Measurements from ENCODE around the gene GARIN5A. TPM values are rescaled to one million over a fixed set of nuclear protein-coding genes. Genes with fewer than 3 reads are reported as not detected.

The GARIN5A gene
- polyA plus RNA-seq, 1 of the 3 experiments (the other 2 are of a cell fraction): 1.3 TPM

DNA sequence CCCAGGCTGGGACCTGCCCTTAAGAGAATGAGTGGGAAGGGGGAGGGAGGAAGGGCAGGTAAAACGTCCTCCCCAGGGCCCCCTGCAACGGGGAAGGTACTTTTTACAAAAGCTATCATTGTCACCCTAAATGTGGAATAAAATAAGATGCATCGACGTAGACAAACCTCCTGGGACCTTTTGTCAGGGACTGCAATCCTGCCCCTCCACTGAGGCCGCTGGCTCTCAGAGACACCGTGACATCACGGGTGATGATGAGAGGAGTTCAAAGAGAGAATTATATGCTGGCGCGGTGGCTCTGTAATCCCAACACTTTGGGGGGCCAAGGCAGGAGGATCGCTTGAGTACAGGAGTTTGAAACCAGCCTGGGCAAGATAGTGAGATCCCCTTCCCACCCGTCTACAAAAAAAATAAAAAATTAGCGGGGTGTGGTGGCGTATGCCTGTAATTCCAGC lies 45.7 kb downstream of the GARIN5A start:
- ChIA-PET POLR2A (no interaction called here), CTCF (interaction anchor here (1.1 to 1.6 kb wide), 2 partner anchors 62 to 74 kb away, joined by 3 to 5 read pairs; no protein-coding TSS in a partner anchor)
- H3K4me3 ChIP-seq (ENCODE audit: low read depth in 2 of 2, low read length in 1 of 2): no peak overlapping the region; a peak in 1 of 4 replicates
- 0 out of 2 replicates have a peak overlapping the region, but pooled peaks have one; percentile 83 for H3K4me2 ChIP-seq
- no peaks in the 10 kb centered on the region for H3K9me3 ChIP-seq
- H3K9me2 ChIP-seq: no peaks in the 10 kb centered on the region
- no peaks in the 10 kb centered on the region for H3K36me3 ChIP-seq (replicated peaks in 1 of 2; ENCODE audit: control insufficient read depth in 1 of 2, insufficient read depth in 2 of 2, low read length in 1 of 2)
- H3K27ac ChIP-seq (ENCODE audit: low read depth in 2 of 2, low read length in 1 of 2): no peak overlapping the region
- H3K9ac ChIP-seq: no peak overlapping the region
- H3K4me1 ChIP-seq (ENCODE audit: control insufficient read depth in 1 of 2, insufficient read depth in 2 of 2, low read depth in 1 of 2, low read length in 1 of 2): peaks cover 0 to 19% of the 10 kb centered on the region in 2 experiments; a peak in 1 of 4 replicates
- no peak overlapping the region for H2AFZ ChIP-seq (ENCODE audit: low read depth)
- H3F3A ChIP-seq (replicated peaks; ENCODE audit: insufficient read depth): no peaks in the 10 kb centered on the region
- H3K79me2 ChIP-seq (ENCODE audit: insufficient read depth): no peaks in the 10 kb centered on the region
- peaks cover 26% of the 10 kb centered on the region for H3K27me3 ChIP-seq (ENCODE audit: insufficient read depth)
- WGBS (ENCODE audit: low lambda C conversion rate): 54% methylated on average over 13 of the region's 13 CpGs
- H4K20me1 ChIP-seq (ENCODE audit: insufficient read depth): no peaks in the 10 kb centered on the region
- no peak for DNase-seq
- TF ChIP-seq, protein P1, sequence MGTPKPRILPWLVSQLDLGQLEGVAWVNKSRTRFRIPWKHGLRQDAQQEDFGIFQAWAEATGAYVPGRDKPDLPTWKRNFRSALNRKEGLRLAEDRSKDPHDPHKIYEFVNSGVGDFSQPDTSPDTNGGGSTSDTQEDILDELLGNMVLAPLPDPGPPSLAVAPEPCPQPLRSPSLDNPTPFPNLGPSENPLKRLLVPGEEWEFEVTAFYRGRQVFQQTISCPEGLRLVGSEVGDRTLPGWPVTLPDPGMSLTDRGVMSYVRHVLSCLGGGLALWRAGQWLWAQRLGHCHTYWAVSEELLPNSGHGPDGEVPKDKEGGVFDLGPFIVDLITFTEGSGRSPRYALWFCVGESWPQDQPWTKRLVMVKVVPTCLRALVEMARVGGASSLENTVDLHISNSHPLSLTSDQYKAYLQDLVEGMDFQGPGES (IDR thresholded peaks at IDR 0.05; ENCODE audit: low read depth, low read length): no peak

DNA sequence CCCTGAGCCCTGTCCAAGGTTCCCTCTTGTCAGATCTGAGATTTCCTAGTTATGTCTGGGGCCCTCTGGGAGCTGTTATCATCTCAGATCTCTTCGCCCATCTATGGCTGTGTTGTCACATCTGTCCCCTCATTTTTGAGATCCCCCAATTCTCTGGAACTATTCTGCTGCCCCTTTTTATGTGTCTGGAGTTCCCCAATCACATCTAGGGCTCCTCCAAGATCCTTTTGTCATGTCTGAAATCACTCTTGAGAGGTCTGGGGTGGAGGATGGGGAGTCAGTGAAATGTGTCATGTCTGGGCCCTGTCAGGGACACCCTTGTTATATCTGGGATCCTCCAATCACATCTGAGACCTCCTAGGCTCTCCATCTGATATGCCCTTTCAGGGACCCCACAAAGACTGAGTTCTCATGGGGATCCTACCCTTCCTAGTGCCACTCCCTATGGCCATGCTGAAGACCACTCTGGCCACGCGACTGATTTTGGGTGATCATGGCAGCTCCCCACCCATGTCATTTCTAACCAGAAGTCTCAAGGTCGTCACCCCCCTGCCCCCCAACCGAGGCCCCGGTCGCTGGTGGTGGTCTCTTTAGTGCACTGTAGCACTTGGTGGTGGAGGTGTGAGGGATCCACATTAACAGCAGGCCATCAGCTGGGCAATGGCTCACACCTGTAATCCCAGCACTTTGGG lies 47.7 kb downstream of the GARIN5A start:
- Histone ChIP-seq H3K4me3 (ENCODE audit: low read depth in 2 of 2, low read length in 1 of 2) (no peak overlapping the region), H3K27me3 (ENCODE audit: insufficient read depth) (peaks cover 19% of the 10 kb centered on the region), H3K4me1 (ENCODE audit: control insufficient read depth in 1 of 2, insufficient read depth in 2 of 2, low read depth in 1 of 2, low read length in 1 of 2) (peaks cover 0 to 10% of the 10 kb centered on the region in 2 experiments; a peak in 1 of 4 replicates), H4K20me1 (ENCODE audit: insufficient read depth) (no peaks in the 10 kb centered on the region), H3K36me3 (replicated peaks in 1 of 2; ENCODE audit: control insufficient read depth in 1 of 2, insufficient read depth in 2 of 2, low read length in 1 of 2) (no peaks in the 10 kb centered on the region), H3K9ac (no peak overlapping the region), H2AFZ (ENCODE audit: low read depth) (no peak overlapping the region), H3F3A (replicated peaks; ENCODE audit: insufficient read depth) (no peaks in the 10 kb centered on the region), H3K9me2 (no peaks in the 10 kb centered on the region), H3K79me2 (ENCODE audit: insufficient read depth) (no peaks in the 10 kb centered on the region), H3K27ac (ENCODE audit: low read depth in 2 of 2, low read length in 1 of 2) (no peak overlapping the region), H3K9me3 (no peaks in the 10 kb centered on the region), H3K4me2 (no peak overlapping the region)
- no peak for DNase-seq
- POLR2A ChIA-PET: no interaction called here
- CTCF ChIA-PET: interaction anchor here (1.2 to 1.7 kb wide), 2 partner anchors 14 to 15 kb away, joined by 3 to 5 read pairs; no protein-coding TSS in a partner anchor
- WGBS (ENCODE audit: low lambda C conversion rate): 54% methylated on average over 7 of the region's 7 CpGs
- TF ChIP-seq, protein P2, sequence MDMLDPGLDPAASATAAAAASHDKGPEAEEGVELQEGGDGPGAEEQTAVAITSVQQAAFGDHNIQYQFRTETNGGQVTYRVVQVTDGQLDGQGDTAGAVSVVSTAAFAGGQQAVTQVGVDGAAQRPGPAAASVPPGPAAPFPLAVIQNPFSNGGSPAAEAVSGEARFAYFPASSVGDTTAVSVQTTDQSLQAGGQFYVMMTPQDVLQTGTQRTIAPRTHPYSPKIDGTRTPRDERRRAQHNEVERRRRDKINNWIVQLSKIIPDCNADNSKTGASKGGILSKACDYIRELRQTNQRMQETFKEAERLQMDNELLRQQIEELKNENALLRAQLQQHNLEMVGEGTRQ (IDR thresholded peaks at IDR 0.05; ENCODE audit: borderline replicate concordance, low read depth, low read length): no peak
- TF ChIP-seq, protein P3, sequence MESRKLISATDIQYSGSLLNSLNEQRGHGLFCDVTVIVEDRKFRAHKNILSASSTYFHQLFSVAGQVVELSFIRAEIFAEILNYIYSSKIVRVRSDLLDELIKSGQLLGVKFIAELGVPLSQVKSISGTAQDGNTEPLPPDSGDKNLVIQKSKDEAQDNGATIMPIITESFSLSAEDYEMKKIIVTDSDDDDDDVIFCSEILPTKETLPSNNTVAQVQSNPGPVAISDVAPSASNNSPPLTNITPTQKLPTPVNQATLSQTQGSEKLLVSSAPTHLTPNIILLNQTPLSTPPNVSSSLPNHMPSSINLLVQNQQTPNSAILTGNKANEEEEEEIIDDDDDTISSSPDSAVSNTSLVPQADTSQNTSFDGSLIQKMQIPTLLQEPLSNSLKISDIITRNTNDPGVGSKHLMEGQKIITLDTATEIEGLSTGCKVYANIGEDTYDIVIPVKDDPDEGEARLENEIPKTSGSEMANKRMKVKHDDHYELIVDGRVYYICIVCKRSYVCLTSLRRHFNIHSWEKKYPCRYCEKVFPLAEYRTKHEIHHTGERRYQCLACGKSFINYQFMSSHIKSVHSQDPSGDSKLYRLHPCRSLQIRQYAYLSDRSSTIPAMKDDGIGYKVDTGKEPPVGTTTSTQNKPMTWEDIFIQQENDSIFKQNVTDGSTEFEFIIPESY (IDR thresholded peaks at IDR 0.05; ENCODE audit: borderline replicate concordance, low read depth): no peak
- TF ChIP-seq POLR2AphosphoS5 (IDR thresholded peaks at IDR 0.05; ENCODE audit: low read depth, low read length): no peak
- TF ChIP-seq RCOR1 (IDR thresholded peaks at IDR 0.05; ENCODE audit: low read length): no peak
- TF ChIP-seq SIN3A (IDR thresholded peaks at IDR 0.05; ENCODE audit: borderline replicate concordance, low read depth, low read length): no peak
- no peak for TF ChIP-seq TEAD4 (IDR thresholded peaks at IDR 0.05; ENCODE audit: borderline replicate concordance, insufficient read depth)
- TF ChIP-seq NRF1 (IDR thresholded peaks at IDR 0.05; ENCODE audit: low read depth, low read length): no peak
- TF ChIP-seq, protein P4, sequence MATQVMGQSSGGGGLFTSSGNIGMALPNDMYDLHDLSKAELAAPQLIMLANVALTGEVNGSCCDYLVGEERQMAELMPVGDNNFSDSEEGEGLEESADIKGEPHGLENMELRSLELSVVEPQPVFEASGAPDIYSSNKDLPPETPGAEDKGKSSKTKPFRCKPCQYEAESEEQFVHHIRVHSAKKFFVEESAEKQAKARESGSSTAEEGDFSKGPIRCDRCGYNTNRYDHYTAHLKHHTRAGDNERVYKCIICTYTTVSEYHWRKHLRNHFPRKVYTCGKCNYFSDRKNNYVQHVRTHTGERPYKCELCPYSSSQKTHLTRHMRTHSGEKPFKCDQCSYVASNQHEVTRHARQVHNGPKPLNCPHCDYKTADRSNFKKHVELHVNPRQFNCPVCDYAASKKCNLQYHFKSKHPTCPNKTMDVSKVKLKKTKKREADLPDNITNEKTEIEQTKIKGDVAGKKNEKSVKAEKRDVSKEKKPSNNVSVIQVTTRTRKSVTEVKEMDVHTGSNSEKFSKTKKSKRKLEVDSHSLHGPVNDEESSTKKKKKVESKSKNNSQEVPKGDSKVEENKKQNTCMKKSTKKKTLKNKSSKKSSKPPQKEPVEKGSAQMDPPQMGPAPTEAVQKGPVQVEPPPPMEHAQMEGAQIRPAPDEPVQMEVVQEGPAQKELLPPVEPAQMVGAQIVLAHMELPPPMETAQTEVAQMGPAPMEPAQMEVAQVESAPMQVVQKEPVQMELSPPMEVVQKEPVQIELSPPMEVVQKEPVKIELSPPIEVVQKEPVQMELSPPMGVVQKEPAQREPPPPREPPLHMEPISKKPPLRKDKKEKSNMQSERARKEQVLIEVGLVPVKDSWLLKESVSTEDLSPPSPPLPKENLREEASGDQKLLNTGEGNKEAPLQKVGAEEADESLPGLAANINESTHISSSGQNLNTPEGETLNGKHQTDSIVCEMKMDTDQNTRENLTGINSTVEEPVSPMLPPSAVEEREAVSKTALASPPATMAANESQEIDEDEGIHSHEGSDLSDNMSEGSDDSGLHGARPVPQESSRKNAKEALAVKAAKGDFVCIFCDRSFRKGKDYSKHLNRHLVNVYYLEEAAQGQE (IDR thresholded peaks at IDR 0.05; ENCODE audit: low read depth, low read length): no peak
- TF ChIP-seq MXI1 (IDR thresholded peaks at IDR 0.05; ENCODE audit: low read depth, low read length): no peak
- no peak for TF ChIP-seq GABPA (IDR thresholded peaks at IDR 0.05; ENCODE audit: low read depth)
- no peak for TF ChIP-seq YY1 (IDR thresholded peaks at IDR 0.05; ENCODE audit: low read depth)
- TF ChIP-seq MEF2A (IDR thresholded peaks at IDR 0.05; ENCODE audit: borderline replicate concordance, low read depth): no peak
- TF ChIP-seq FOXM1 (IDR thresholded peaks at IDR 0.05; ENCODE audit: low read depth): no peak
- TF ChIP-seq, protein P5, sequence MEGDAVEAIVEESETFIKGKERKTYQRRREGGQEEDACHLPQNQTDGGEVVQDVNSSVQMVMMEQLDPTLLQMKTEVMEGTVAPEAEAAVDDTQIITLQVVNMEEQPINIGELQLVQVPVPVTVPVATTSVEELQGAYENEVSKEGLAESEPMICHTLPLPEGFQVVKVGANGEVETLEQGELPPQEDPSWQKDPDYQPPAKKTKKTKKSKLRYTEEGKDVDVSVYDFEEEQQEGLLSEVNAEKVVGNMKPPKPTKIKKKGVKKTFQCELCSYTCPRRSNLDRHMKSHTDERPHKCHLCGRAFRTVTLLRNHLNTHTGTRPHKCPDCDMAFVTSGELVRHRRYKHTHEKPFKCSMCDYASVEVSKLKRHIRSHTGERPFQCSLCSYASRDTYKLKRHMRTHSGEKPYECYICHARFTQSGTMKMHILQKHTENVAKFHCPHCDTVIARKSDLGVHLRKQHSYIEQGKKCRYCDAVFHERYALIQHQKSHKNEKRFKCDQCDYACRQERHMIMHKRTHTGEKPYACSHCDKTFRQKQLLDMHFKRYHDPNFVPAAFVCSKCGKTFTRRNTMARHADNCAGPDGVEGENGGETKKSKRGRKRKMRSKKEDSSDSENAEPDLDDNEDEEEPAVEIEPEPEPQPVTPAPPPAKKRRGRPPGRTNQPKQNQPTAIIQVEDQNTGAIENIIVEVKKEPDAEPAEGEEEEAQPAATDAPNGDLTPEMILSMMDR (IDR thresholded peaks at IDR 0.05): no peak
- TF ChIP-seq JUND (IDR thresholded peaks at IDR 0.05): no peak
- TF ChIP-seq ELF1 (IDR thresholded peaks at IDR 0.05): no peak

All from SK-N-SH (cell line).